CD4-positive, alpha-beta T cell treated with Interleukin-15 for 1 hour (primary cell): ENCODE measurements around the gene ZNF2.

ENCODE experiments used
- DNase-seq: peaks from one replicate; pipeline ENCODE4 v3.0.0-alpha.2; 2020

ZNF2 gene

DNA sequence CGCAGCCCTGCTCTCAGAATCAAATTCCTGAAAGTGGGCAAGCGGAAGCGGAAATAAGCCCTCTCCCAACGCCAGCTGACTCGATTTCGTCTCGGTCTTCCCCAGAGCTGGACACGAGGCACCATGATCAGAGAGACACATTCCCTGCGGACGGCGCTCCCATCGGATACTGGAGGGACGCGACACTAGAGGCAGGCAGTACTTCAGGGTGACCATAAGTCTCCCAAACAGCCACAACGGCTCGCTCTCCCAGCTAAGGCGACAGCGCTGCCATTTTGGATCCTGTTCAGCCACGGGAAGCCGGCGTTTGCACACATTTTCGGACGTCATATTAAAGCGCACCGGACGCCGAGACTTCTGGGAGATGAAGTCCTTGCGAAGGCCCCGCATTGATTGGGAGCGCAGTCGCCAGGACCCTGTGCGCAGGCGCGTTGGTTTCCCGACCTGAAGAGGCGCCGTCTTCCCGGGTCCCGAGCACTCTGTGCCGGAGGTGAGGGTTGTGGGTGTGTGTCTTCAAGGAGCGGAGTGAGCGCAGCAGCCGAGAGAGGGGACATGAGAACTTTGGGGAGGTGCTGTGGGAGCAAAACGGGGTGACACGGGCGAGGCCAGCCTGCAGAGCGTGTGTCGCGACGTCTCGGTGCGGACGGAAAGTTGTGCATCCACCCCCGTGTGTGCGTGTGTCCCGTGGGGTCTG, at the start of gene ZNF2:
Gene ZNF2, plus strand, starts transcription at position 439 of the 694 bp plus-strand sequence. CDS start 10,418 bp downstream, outside the sequence.
- DNase-seq = peak; percentile 96

DNA sequence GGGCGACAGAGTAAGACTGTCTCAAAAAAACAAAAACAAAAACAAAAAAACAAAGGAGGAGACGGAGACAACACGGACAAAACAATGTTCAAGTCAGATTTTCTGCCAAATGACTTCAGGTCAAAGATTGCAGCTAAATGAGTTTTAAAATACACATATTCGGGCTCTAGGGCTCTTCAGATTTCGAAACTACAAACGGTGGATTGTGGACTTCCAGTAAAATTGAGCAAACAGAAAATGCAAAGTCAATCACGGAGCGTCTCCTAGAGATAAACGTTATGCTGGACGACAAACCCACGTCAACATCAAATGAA, 44.6 kb upstream of the ZNF2 start:
- no peak for DNase-seq

DNA sequence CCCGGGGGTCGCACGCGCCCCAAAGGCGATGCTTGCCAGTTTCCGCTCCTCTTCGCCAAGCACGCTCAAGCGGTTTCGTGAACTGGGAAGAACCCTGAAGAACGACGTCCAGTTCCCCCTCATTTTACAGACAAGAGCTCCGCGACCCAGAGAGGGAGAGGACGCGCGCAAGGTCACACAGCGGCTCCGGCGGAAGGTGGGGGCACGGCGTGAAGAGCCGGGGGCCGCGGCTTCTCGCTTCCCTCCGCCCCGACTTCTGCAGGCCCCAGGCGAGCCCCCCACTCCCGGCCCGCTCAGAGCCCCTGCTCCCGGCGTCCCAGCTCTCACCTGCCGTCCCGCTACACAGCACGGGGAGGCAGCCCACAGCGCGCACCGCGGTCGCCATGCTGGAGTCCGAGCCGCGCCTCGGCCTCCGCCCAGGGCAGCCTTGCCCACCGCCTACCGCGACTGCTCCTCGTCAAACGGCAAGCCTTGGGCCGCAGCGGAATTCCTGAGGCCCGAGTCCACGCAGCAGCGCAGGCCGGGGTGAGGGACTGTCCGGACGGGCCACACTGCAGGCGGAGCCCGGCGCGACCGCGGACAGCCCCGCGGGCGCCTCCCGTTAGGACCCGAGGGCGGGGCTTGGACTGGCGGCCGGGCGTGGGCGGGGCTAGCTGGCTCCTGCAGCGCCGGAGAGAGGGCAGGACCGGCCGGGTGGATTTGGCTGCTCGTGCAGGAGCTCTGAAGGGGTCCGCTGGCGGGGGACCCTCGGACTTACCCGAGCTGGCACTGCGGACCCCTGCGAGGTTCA, 44.0 kb upstream of the ZNF2 start, which contains the start of gene MRPS5:
Gene MRPS5, minus strand, starts transcription at position 402 of the 790 bp plus-strand sequence. Its CDS starts 17 bp downstream, at position 385.
- DNase-seq = peak; percentile 75

DNA sequence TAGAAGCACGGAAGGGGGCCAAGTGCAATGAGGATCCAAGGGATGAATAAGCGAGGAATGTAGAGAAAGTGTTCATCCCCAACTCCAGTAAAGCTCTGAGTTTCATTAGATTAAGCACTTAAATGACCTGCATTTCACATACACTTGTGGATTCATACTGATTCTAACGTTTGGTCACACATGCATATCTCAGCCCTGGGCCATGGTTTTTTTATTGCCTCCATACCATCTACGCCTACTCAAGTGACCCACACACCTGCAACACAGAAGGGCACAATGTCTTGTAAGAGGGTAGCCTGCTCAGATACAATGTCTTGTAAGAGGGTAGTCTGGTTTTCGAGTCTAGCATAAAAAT, 43.4 kb upstream of the ZNF2 start:
- no peak for DNase-seq

DNA sequence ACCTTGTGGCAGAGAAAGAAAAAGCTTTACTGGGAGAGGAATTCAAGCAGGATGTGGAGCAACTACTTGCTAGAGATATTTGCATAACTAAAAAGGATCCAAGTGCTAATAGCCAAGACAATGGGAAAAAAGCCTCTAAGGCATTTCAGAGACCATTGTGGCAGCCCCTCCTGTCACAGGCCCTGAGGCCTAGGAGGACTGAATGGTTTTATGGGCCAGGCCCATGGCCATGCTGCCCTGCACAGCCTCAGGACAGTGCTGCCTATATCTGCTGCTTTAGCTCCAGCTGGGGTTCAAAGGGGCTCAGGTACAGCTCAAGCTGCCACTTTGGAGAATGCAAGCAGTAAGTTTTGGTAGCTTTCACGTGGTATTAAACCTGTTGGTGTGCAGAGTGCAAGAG, 26.9 kb upstream of the ZNF2 start:
- no peak for DNase-seq

DNA sequence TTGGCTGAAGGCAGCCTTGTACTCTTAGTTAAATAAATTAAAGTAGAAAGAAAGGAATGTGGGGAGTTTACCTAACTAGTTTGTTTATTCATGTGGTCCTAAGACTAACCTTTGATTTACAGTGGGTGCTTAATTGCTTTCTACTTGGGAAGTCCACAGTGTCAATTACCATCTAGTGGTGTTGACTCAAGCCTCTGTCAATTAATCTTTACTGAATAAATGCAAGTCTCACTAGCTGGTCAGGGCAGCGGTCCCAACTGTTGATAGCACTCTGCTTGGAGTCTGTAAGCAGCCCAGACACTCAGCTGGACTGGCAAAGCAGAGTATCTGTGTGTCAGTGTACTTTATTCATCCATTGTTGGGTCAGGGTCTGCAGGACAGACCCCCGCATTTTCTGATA, 21.8 kb upstream of the ZNF2 start:
- DNase-seq = no peak

DNA sequence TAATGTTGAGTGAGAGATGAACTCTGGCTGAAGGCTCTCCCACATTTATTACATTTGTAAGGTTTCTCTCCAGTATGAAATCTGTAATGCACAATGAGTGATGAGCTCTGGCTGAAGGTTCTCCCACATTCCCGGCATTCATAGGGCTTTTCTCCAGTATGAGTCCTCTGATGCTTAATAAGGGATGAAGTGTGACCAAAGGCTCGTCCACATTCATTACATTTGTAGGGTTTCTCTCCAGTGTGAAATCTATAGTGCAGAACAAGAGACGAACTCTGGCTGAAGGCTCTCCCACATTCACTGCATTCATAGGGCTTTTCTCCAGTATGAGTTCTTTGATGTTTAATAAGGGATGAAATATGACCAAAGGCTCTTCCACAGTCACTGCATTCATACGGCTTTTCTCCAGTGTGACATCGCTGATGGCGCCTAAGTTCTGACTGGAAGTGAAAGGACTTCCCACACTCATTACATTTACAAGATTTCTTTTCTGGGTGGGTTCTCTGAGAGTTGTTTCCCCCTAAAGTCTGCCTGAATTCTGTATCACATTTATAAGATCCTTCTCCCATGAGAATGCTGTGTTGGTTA, 16.1 kb upstream of the ZNF2 start:
- no peak for DNase-seq

DNA sequence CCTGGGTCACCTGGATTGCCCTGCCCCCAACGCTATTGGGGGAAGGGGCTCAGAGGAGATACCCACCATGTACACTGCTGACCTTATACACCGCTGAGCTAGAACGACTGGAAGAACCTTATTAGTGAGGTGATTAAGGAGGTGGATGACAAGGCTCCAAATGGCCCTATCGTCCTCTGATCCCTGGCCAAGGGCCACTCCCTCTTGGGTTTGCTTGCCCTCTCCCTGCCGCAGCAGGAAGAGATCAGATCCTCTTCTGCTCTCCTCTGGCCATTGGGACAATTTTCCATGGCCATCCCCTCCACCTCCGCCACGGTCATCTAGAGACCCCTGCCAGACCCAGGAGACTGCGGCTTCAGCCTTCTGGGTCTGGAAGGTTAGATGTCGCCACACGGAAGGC, 7.2 kb upstream of the ZNF2 start:
- DNase-seq = no peak

DNA sequence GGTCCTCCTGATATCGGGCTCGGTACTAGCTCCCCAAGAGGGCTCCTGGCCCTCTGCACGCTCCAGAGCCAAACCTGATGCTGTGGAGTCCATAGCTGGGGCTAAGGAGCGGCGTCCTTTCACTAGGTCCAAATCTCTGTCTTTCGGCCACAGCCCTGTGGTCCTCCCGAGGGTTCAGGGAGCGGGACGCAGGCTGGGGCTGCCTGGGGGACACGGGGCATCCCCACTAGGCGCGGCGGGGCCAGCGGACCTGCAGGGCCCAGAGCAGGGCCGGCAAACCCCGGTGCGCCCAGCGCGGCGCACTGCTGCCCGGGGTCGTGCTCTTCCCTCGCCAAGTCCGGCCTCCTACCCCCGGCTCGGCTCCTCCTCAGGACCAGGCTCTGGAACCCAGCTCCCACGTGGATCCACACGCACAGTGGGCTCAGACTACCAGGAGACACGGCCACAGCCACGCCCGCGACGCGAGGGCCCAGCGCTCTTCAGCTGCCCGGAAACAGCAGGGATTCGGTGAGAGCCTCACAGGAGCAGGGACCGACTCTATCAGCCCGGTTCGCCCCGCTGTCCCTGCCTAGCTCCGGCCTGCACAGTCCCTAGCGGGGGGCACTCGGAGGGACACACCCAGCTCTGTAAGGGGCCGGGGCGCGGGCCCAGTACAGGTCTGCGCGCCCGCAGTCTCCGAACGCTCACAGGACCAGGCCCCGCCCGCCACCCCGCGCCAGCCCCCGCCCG, 6.6 kb upstream of the ZNF2 start:
- DNase-seq = no peak

DNA sequence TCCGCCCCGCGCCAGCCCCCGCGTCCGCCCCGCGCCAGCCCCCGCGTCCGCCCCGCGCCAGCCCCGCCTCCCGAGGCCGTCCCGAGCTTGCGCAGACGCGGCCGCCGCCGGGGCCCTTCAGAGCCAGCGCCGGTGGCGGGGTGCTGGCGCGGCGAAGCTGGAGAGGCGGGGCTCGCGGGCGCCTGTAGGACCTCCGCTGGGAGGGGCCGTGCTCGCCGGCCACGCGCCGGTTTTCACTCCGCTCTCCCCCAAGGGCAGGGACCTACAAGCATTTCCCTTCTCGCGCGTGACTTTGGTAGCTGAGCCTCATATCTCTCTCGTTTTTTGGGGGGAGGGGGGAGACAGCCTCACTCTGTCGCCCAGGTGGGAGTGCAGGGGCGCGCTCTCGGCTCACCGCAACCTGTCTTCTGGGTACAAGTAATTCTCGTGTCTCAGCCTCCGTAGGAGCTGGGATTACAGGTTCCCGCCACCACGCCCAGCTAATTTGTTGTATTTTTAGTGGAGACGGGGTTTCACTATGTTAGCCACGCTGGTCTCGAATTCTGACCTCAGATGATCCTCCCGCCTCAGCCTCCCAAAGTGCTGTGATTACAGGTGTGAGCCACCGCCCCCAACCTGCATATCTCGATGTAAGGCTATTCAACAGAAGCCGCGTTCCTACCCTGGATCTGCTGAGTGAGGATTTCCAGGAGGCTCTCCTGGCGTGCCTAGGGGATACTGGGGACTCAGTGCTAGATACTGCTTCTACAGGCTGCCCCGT, 5.7 kb upstream of the ZNF2 start, which contains the start of gene ZNF514:
Gene ZNF514, minus strand, starts transcription at position 159 of the 760 bp plus-strand sequence. CDS start 6,595 bp downstream, outside the sequence.
- peak; percentile 82 for DNase-seq

DNA sequence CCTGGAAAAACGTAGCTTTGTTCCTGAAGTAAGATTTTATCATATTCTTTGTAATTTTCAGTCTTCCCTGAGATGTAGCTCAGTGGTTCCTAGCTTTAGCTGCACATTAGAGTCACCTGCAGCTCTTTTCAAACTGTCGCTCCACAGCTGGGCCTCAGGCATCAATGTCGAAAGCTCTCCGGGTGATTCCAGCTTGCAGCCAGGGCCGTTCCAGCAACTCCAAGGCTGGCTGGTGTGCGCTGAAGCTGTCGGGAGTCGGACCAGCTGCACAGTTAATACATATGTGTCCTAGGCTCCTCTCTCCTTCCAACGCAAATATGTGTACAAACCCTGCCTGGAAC, 609 bp upstream of the ZNF2 start:
- DNase-seq = no peak

DNA sequence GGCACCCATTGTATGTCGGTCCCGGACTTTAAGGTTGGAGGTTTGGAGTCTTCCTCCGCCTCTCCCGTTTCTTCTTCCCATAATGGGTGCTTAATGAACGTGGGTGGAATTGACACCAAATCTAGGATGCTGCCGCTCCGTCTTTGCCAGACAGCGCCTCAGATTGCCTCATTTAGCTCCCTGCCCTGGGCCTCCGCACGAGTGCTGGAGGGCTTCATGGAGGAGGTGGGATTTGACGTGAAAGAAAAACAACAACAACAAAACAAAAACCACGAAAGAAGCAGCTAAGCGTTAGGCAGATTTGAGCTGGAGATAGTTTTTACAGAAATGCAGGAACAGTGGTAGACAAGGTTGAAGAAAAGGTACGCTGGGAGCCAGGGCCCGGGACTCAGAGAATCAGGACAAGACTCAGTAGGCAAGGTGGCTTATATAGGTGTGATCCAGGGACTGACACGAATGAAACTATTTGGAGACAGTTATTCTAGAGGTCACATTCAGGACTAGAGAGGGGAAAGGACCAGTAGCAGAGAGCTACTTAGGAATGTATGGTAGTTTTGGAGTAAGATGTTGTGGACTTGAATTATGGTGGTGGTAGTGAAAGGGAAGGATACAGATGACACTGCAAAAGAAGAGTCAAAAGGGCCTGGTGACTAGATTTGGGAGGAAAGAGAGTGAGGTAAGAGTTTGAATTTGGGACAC, 605 bp downstream of the ZNF2 start:
- DNase-seq = no peak

DNA sequence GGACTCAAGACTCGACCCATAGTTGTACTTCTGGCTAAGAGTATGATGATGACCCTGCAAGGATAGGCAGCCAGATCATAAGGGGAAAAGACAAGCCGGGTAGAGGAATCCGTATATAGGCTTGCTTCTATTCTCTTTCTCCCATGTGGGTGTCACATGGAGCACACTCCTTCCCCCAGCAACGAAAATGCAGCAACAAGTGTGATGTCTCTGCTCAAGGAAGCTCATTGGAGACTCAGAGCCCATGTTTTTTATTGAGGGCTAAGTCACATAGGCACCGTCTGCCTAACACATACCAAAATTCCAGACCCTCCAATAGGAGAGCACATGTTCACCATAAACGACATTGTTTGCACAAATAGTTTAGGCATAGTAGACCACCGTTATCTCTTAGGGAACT, 6.3 kb downstream of the ZNF2 start:
- no peak for DNase-seq

DNA sequence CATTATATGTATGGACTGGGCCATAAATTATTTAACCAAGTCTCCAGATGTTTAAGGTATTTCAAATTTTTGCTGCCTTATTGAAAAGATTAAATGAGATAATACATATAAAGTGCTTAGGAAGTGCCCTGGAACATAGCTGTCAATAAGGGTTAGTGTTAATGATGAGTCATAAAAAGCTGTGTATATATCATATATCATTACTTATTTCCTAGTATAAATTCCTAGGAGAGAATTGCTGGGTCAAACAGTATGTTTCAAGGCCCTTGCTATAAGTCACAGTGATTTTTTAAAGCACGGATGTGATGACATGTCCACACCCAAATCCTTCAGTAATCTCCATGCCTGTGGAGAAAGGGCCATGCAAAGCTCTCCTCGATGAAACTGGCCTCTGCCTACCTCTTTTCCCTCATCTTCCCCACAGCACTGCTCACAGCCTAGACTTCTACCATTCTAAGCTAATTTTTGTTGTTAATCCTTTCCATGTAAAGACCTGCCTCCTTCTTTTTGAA, 8.5 kb downstream of the ZNF2 start:
- no peak for DNase-seq

DNA sequence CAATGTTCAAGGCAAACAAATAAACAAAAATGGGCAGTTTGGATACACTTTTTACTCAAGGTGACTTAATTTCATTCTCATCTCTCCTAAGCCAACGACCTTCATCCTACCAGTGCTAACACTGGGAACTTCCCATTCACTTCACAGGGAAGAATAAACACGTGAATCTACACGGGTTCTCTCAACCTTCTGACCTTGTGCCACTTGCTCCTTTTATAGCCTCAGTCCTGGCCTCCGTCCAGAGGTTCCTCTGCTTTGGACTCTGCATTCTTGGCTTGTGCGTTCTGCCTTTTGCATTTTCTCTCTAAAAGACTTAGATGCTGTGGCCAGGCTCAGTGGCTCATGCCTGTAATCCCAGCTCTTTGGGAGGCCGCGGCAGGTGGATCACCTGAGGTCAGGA, 13.8 kb downstream of the ZNF2 start:
- no peak for DNase-seq

DNA sequence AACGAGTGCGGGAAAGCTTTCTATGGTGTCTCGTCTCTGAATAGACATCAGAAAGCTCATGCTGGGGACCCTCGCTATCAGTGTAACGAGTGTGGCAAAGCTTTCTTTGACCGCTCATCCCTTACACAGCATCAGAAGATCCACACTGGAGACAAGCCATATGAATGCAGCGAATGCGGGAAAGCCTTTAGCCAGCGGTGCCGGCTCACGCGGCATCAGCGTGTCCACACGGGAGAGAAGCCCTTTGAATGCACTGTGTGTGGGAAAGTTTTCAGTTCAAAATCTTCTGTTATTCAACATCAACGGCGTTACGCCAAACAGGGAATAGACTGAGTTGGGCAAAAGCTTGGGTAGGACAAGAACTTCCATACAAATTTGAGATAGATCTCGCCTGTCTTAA, 16.2 kb downstream of the ZNF2 start:
- no peak for DNase-seq

DNA sequence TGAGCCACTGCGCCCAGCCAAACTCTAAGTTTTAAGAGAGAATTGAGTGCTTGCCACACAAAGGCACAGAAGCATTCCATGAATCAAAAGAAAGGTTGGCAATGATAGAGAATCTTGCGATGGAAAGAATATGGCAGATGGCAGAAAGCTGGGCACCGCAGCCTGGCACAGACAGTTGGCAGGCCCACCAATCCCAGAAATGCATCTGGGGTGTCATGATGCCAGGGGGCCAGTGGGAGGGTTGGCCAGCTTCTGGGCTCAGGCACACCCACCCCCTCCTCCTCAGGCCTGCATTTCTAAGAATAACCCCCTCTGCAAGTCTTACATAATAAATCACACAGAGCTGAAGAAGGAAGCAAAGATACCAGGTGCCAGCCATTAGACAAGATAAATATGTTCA, 19.6 kb downstream of the ZNF2 start:
- no peak for DNase-seq

DNA sequence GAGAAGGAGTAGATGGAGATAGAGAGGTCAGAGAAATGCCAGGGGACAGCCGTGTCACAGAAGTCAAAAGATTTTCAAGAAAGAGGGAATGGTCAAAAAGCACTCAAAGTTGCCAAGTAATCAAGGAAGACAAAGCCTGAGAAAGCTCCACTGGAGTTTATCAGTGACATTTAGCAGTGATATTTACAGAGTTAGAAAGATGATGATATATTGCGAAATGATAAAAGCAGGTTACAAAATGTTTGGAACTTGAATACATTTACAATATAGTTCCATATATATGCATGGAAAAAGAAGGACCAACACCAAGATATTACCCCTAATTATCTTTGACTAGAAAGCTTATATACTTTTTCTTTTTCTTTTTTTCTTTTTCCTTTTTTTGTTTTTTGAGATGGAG, 20.4 kb downstream of the ZNF2 start:
- no peak for DNase-seq

DNA sequence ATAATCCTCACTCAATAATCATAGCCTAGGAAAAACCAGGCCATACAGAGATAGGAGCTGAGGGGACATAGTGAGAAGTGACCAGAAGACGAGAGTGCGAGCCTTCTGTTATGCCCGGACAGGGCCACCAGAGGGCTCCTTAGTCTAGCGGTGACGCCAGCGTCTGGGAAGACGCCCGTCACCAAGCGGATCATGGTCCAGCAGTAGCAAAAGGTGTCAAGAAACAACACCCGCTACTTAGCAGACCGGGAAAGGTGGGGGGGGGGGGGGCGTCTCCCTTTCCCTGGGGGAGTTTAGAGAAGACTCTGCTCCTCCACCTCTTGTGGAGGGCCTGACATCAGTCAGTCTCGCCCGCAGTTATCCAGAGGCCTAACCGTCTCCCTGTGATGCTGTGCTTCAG, 27.3 kb downstream of the ZNF2 start:
- peak; percentile 45 for DNase-seq

DNA sequence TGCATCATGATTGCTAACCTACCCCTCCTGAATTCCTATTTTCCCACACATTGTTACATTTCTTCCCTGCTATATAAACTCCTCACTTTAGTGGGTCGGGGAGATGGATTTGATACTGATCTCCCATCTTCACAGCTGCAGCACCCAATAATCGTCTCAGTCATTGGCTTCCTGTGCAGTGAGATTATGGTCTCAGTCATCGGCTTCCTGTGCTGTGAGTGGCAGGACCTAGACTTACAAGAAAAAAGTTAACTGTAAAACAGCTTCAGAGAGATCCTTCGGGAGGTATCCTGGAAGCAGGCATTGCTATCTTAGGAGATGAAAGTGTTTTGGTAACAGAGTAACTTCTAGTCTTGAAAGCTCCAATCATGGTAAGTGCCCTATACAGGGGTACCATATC, 38.3 kb downstream of the ZNF2 start:
- no peak for DNase-seq

DNA sequence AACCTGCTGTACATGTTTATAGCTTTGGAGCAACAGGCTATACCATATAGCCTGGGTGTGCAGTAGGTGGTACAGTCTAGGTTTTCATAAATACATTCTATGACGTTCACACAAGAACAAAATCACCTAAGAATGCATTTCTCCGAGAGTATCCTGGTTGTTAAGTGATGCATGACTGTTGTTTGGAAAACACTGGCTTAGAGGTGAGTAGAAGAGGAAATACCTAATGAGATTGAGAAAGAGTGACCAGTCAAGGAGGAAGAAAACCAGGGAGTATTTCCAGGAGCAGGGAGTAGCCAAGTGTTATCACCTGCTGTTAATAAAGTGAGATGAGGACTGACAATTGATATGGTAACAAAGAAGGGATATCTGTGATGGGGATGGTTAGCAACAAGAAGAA, 38.8 kb downstream of the ZNF2 start:
- no peak for DNase-seq

DNA sequence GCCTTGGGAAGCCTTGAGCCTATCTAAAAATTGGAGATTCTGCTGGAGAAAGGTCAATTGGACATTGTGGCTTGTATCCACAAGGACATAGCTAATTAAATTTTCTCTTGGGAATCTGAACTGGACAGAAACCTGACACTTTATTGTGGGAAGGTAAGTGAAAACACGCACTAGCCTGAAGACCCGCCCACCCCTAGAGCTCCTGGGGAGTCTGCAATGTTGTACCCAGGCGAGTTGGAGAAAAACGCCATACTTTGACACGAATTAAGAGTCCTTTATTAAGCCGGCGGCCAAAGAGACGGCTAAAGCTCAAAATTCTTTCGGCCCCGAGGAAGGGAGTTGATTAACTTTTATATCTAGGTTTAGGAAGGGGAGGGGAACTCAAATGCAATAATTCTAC, 40.5 kb downstream of the ZNF2 start:
- no peak for DNase-seq
